Measurements from ENCODE around the gene GPATCH1.

GRCh38 chr19:33152176-33152575 lies 71.2 kb downstream of the GPATCH1 start:
- TF ChIP-seq GATA3 (IDR thresholded peaks at IDR 0.05; ENCODE audit: low read depth, low read length), result no peak
- no peak for TF ChIP-seq GATA2 (IDR thresholded peaks at IDR 0.05; ENCODE audit: low read depth, low read length)
